HCT116 (cell line): Measurements from ENCODE around the gene UBA6. TPM values are rescaled to one million over a fixed set of nuclear protein-coding genes. Genes with fewer than 3 reads are reported as not detected.
A peak's percentile ranks its signal among the peaks of the same experiment; 100 is the strongest.

Source experiments
- ATAC-seq: fragments of 200-7000 bp; cut with Tn5 transposase; 2 replicates; pipeline ENCODE4 v1.9.1; 2020; ENCODE audit warnings: mild to moderate bottlenecking, moderate library complexity
- BruUV-seq: library from RNA; stranded (reverse); fragments of 400-500 nt; replicated peaks from 2 replicates; lab custom pipeline; 2021; lab: Mats Ljungman, UMichigan
- CTCF ChIA-PET: fragments of 300-600 bp; sonication (Branson Sonifier 250); formaldehyde crosslinking; loops from one replicate; lab custom pipeline; 2021; ENCODE audit warnings: antibody characterized with exemption; lab: Charles Lee
- POLR2A ChIA-PET: fragments of 300-600, 350-600 bp; sonication (Branson Sonifier 250); formaldehyde crosslinking; loops from one replicate; lab custom pipeline; 2021; ENCODE audit warnings: antibody characterized with exemption; lab: Charles Lee
- RAD21 ChIA-PET, 2 experiments: fragments of 300-600 bp; sonication (Branson Sonifier 250); formaldehyde crosslinking; loops; one replicate each; lab custom pipeline; 2023; ENCODE audit warnings: low total read pairs in 2 of 2; ENCODE audit not compliant: uncharacterized antibody in 2 of 2, unreplicated experiment in 2 of 2, low non-redundant PET in 1 of 2; lab: Charles Lee
- DNase-seq: peaks from one replicate; pipeline ENCODE4 v3.0.0-alpha.2; 2010; ENCODE audit warnings: low read depth, low spot score
- H2AFZ ChIP-seq: fragments of 200-600 bp; shearing (Covaris generic), sonication (generic); 2 replicates; pipeline ENCODE4 v1.6.1; 2017; ENCODE audit warnings: low read depth, mixed run types, mixed read lengths, antibody characterized with exemption, low read length; ENCODE audit not compliant: poor library complexity, severe bottlenecking
- H3K27ac ChIP-seq: 2 replicates; pipeline ENCODE4 v1.5.1; 2012; ENCODE audit warnings: low read depth, low read length
- H3K27me3 ChIP-seq: fragments of 200-600 bp; sonication (generic); 2 replicates; pipeline ENCODE4 v1.6.1; 2016; ENCODE audit warnings: mixed run types, low read length, mixed read lengths; ENCODE audit not compliant: insufficient read depth
- H3K36me3 ChIP-seq, 2 experiments: fragments of 200-500 bp in 1 of 2; fragments of 200-600 bp in 1 of 2; sonication (Bioruptor generic) in 1 of 2; sonication (generic) in 1 of 2; 2 replicates each; pipeline versions ENCODE4 v1.5.1 to v1.6.1; 2014 to 2016; ENCODE audit warnings: low read length in 2 of 2, inconsistent platforms in 1 of 2, mixed read lengths in 1 of 2, mixed run types in 1 of 2; ENCODE audit not compliant: insufficient read depth in 2 of 2, control insufficient read depth in 1 of 2
- H3K4me1 ChIP-seq, 2 experiments: fragments of 200-600 bp in 1 of 2; sonication (generic) in 1 of 2; 2 replicates each; pipeline versions ENCODE4 v1.5.1 to v1.6.1; 2012 to 2017; ENCODE audit warnings: low read length in 2 of 2, inconsistent platforms in 1 of 2, mild to moderate bottlenecking in 1 of 2, mixed read lengths in 1 of 2, mixed run types in 1 of 2, moderate library complexity in 1 of 2; ENCODE audit not compliant: insufficient read depth in 2 of 2, control insufficient read depth in 1 of 2
- H3K4me2 ChIP-seq: fragments of 200-600 bp; sonication (generic); 2 replicates; pipeline ENCODE4 v1.6.1; 2017; ENCODE audit warnings: mixed run types, low read length, mixed read lengths
- H3K4me3 ChIP-seq, 2 experiments: fragments of 200-600 bp in 1 of 2; sonication (generic) in 1 of 2; replicated peaks in 1 of 2; 2 replicates each; pipeline ENCODE4 v1.5.1; 2011 to 2016; ENCODE audit warnings: low read length in 2 of 2, control low read depth in 1 of 2, low read depth in 1 of 2, mild to moderate bottlenecking in 1 of 2, mixed read lengths in 1 of 2, mixed run types in 1 of 2
- H3K79me2 ChIP-seq: fragments of 200-600 bp; sonication (generic); 2 replicates; pipeline ENCODE4 v1.6.1; 2017; ENCODE audit warnings: mild to moderate bottlenecking, mixed run types, low read length, moderate library complexity, mixed read lengths; ENCODE audit not compliant: insufficient read depth
- H3K9ac ChIP-seq: fragments of 200-600 bp; sonication (generic); 2 replicates; pipeline ENCODE4 v1.6.1; 2016; ENCODE audit warnings: low read length, mixed read lengths
- H3K9me2 ChIP-seq: fragments of 200-600 bp; sonication (generic), shearing (Covaris generic); 2 replicates; pipeline ENCODE4 v1.6.1; 2017; ENCODE audit warnings: mixed run types, mild to moderate bottlenecking, moderate library complexity; ENCODE audit not compliant: insufficient read depth
- H3K9me3 ChIP-seq, 2 experiments: fragments of 200-500 bp in 1 of 2; fragments of 200-600 bp in 1 of 2; sonication (Bioruptor generic) in 1 of 2; sonication (generic) in 1 of 2; 2 replicates each; pipeline ENCODE4 v1.6.1; 2014 to 2017; ENCODE audit warnings: low read length in 2 of 2, mixed read lengths in 2 of 2, inconsistent platforms in 1 of 2, low read depth in 1 of 2, mild to moderate bottlenecking in 1 of 2, mixed run types in 1 of 2, moderate library complexity in 1 of 2; ENCODE audit not compliant: control insufficient read depth in 1 of 2, insufficient read depth in 1 of 2
- H4K20me1 ChIP-seq: fragments of 200-600 bp; sonication (generic), shearing (Covaris generic); 2 replicates; pipeline ENCODE4 v1.6.1; 2017; ENCODE audit warnings: mixed run types, mild to moderate bottlenecking, moderate library complexity; ENCODE audit not compliant: insufficient read depth
- CBX3 ChIP-seq: IDR thresholded peaks from 2 replicates; pipeline ENCODE4 v1.6.1; 2012; ENCODE audit warnings: low read depth
- EZH2 ChIP-seq: fragments of 200-600 bp; sonication (generic); IDR thresholded peaks from 2 replicates; pipeline ENCODE4 v1.6.1; 2017; ENCODE audit warnings: antibody characterized with exemption, mixed run types
- FOSL1 ChIP-seq: IDR thresholded peaks from 2 replicates; pipeline ENCODE4 v1.6.1; 2012; ENCODE audit warnings: low read depth
- POLR2AphosphoS5 ChIP-seq: IDR thresholded peaks from 2 replicates; pipeline ENCODE4 v1.6.1; 2011; ENCODE audit warnings: mild to moderate bottlenecking, low read depth, low read length, moderate library complexity
- RAD21 ChIP-seq: IDR thresholded peaks from 2 replicates; pipeline ENCODE4 v1.6.1; 2012; ENCODE audit warnings: low read depth, mild to moderate bottlenecking
- SIN3A ChIP-seq: IDR thresholded peaks from 2 replicates; pipeline ENCODE4 v1.6.1; 2012; ENCODE audit warnings: low read depth
- intact Hi-C: fragments of 100-400 bp; cut with micrococcal nuclease; formaldehyde crosslinking; loops from 2 replicates; pipeline ENCODE4 v1.10.0; 2022
- total RNA-seq: library from RNA; stranded (reverse); gene quantifications from one replicate; pipeline ENCODE4 v1.2.1, GENCODE V29; 2021; ENCODE audit not compliant: unreplicated experiment
- TF ChIP-seq, protein P1 (sequence below), 3 experiments: fragments of 200-600 bp in 1 of 3; sonication (generic) in 1 of 3; IDR thresholded peaks in 2 of 3; conservative IDR thresholded peaks in 1 of 3; 2 replicates each; pipeline ENCODE4 v1.5.1; 2012 to 2017; ENCODE audit warnings: low read depth in 2 of 3, low read length in 2 of 3, antibody characterized with exemption in 1 of 3, borderline replicate concordance in 1 of 3, control low read depth in 1 of 3, mild to moderate bottlenecking in 1 of 3, mixed read lengths in 1 of 3, mixed run types in 1 of 3, moderate library complexity in 1 of 3; ENCODE audit not compliant: insufficient read depth in 1 of 3

UBA6 gene
- total RNA-seq, 1 experiment from 2014 or later, result 98.9 TPM

GRCh38 chr4:67674098-67674497 is 26.9 kb downstream of the UBA6 start:
- Histone ChIP-seq H3K27me3 (no peaks in the 10 kb centered on the region), H3K36me3 (peaks cover 38 to 42% of the 10 kb centered on the region in 2 experiments), H2AFZ (no peak overlapping the region), H3K79me2 (no peaks in the 10 kb centered on the region)
- POLR2A ChIA-PET, result no interaction called here
- intact Hi-C loops, result no loop called here
- peak; percentile 60 for ATAC-seq
- TF ChIP-seq, protein P1, sequence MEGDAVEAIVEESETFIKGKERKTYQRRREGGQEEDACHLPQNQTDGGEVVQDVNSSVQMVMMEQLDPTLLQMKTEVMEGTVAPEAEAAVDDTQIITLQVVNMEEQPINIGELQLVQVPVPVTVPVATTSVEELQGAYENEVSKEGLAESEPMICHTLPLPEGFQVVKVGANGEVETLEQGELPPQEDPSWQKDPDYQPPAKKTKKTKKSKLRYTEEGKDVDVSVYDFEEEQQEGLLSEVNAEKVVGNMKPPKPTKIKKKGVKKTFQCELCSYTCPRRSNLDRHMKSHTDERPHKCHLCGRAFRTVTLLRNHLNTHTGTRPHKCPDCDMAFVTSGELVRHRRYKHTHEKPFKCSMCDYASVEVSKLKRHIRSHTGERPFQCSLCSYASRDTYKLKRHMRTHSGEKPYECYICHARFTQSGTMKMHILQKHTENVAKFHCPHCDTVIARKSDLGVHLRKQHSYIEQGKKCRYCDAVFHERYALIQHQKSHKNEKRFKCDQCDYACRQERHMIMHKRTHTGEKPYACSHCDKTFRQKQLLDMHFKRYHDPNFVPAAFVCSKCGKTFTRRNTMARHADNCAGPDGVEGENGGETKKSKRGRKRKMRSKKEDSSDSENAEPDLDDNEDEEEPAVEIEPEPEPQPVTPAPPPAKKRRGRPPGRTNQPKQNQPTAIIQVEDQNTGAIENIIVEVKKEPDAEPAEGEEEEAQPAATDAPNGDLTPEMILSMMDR (IDR thresholded peaks at IDR 0.05 in 2 of 3, conservative IDR thresholded peaks at IDR 0.05 in 1 of 3; ENCODE audit: borderline replicate concordance in 1 of 3, insufficient read depth in 1 of 3, low read depth in 2 of 3, low read length in 2 of 3), result 0 out of 6 replicates have a peak, but pooled peaks of 1 of the 3 experiments have one; percentile 28
- TF ChIP-seq SIN3A, result no peak
- TF ChIP-seq, all 23 proteins: peak for 1
- Histone ChIP-seq H3K27ac (no peak overlapping the region), H3K4me3 (no peak overlapping the region), H4K20me1 (no peaks in the 10 kb centered on the region; the same call in 1 of the 2 replicates), H3K9me3 (no peaks in the 10 kb centered on the region), H3K9ac (no peak overlapping the region), H3K9me2 (no peaks in the 10 kb centered on the region), H3K4me2 (no peak overlapping the region), H3K4me1 (no peaks in the 10 kb centered on the region)
- ChIA-PET RAD21 (no interaction called here), CTCF (interaction anchor here (1.3 kb wide), 1 partner anchor 27 kb away, joined by 3 read pairs; the partner anchor contains the start of gene UBA6)
- no TSS peak for BruUV-seq
- DNase-seq, result no peak

- Histone ChIP-seq H3K4me3 (no peak overlapping the region), H3K4me1 (no peaks in the 10 kb centered on the region), H3K27ac (no peak overlapping the region), H3K27me3 (no peaks in the 10 kb centered on the region), H3K9ac (no peak overlapping the region), H3K9me3 (no peaks in the 10 kb centered on the region), H3K79me2 (no peaks in the 10 kb centered on the region), H4K20me1 (no peaks in the 10 kb centered on the region; the same call in 1 of the 2 replicates), H3K36me3 (peaks cover 21 to 44% of the 10 kb centered on the region in 2 experiments), H2AFZ (no peak overlapping the region), H3K9me2 (no peaks in the 10 kb centered on the region), H3K4me2 (no peak overlapping the region)
- CTCF ChIA-PET, result no interaction called here
- intact Hi-C loops, result no loop called here
- TF ChIP-seq POLR2AphosphoS5 (no peak), RAD21 (no peak), CBX3 (no peak), EZH2 (no peak), FOSL1 (no peak), SIN3A (no peak)
- RAD21 ChIA-PET, result no interaction called here
- ATAC-seq (no peak), DNase-seq (no peak)
- no TSS peak for BruUV-seq
- POLR2A ChIA-PET, result no interaction called here
These were observed 32.6 kb downstream of the UBA6 start for GRCh38 chr4:67668315-67668714.
